GM12878 (cell line): ENCODE results near the gene MSI2. TPM values are rescaled to one million over a fixed set of nuclear protein-coding genes. Genes with fewer than 3 reads are reported as not detected.

Experiments used
- ATAC-seq: fragments of 200-7000 bp; cut with Tn5 transposase; 3 replicates; pipeline ENCODE4 v1.9.1; 2020; ENCODE audit warnings: mild to moderate bottlenecking, moderate library complexity
- BruUV-seq: library from RNA; stranded (reverse); fragments of 400-500 nt; replicated peaks from 2 replicates; lab custom pipeline; 2021; lab: Mats Ljungman, UMichigan
- CTCF ChIA-PET: fragments of 300-600 bp; sonication (Branson Sonifier 250); formaldehyde crosslinking; extraction: SDS; loops from one replicate; lab custom pipeline; 2021; ENCODE audit warnings: inconsistent platforms; lab: Yijun Ruan, JAX
- POLR2A ChIA-PET: fragments of 350-600 bp; formaldehyde crosslinking; extraction: SDS; loops from one replicate; lab custom pipeline; 2021; ENCODE audit warnings: inconsistent platforms; lab: Charles Lee
- RAD21 ChIA-PET: fragments of 300-600 bp; sonication (Branson Sonifier 250); formaldehyde crosslinking; loops from one replicate; lab custom pipeline; 2023; ENCODE audit warnings: antibody characterized with exemption; ENCODE audit not compliant: unreplicated experiment; lab: Charles Lee
- SMC1A ChIA-PET: fragments of 300-600 bp; sonication (Branson Sonifier 250); formaldehyde crosslinking; loops from one replicate; lab custom pipeline; 2023; ENCODE audit not compliant: unreplicated experiment, uncharacterized antibody; lab: Charles Lee
- DNase-seq: peaks from one replicate; pipeline ENCODE4 v3.0.0-alpha.2; 2011; ENCODE audit warnings: low read depth, low spot score
- FAIRE-seq: peaks from 3 replicates; lab custom pipeline; 2011; peaks lifted over from hg19 to GRCh38; lab: Jason Lieb, UNC
- H2AFZ ChIP-seq: 2 replicates; pipeline ENCODE4 v1.6.0; 2011; ENCODE audit warnings: low read depth, low read length, control low read depth; ENCODE audit not compliant: control insufficient read depth
- H3K27ac ChIP-seq: 2 replicates; pipeline ENCODE4 v1.5.1; 2011; ENCODE audit warnings: control low read depth; ENCODE audit not compliant: control insufficient read depth, insufficient read depth
- H3K27me3 ChIP-seq, 2 experiments: replicated peaks in 1 of 2; 2 replicates each; pipeline versions ENCODE4 v1.6.0 to v1.6.1; 2011; ENCODE audit warnings: low read length in 1 of 2; ENCODE audit not compliant: control insufficient read depth in 2 of 2, insufficient read depth in 2 of 2
- H3K36me3 ChIP-seq, 2 experiments: 2 replicates each; pipeline ENCODE4 v1.5.1; 2011; ENCODE audit warnings: low read length in 1 of 2; ENCODE audit not compliant: control insufficient read depth in 2 of 2, insufficient read depth in 2 of 2
- H3K4me1 ChIP-seq: 2 replicates; pipeline ENCODE4 v1.6.1; 2011; ENCODE audit warnings: mild to moderate bottlenecking, low read length, moderate library complexity, mixed read lengths; ENCODE audit not compliant: control insufficient read depth, insufficient read depth
- H3K4me2 ChIP-seq: 2 replicates; pipeline ENCODE4 v1.6.0; 2011; ENCODE audit warnings: control low read depth; ENCODE audit not compliant: control insufficient read depth, insufficient read depth
- H3K4me3 ChIP-seq: fragments of 200-600 bp; sonication (generic); 2 replicates; pipeline ENCODE4 v1.5.1; 2016
- H3K79me2 ChIP-seq: 2 replicates; pipeline ENCODE4 v1.6.0; 2011; ENCODE audit warnings: low read length; ENCODE audit not compliant: control insufficient read depth, insufficient read depth
- H3K9ac ChIP-seq: 2 replicates; pipeline ENCODE4 v1.8.0; 2011; ENCODE audit warnings: low read length, control low read depth, mixed read lengths; ENCODE audit not compliant: control insufficient read depth, insufficient read depth
- H3K9me3 ChIP-seq: replicated peaks from 3 replicates; pipeline ENCODE4 v1.5.1; 2011; ENCODE audit warnings: mild to moderate bottlenecking, low read length; ENCODE audit not compliant: control insufficient read depth, insufficient read depth
- H4K20me1 ChIP-seq: 2 replicates; pipeline ENCODE4 v1.6.0; 2011; ENCODE audit not compliant: control insufficient read depth, insufficient read depth
- ATF7 ChIP-seq: fragments of 450-650 bp; IDR thresholded peaks from 2 replicates; pipeline ENCODE4 v1.6.1; 2016; ENCODE audit warnings: low read depth, mild to moderate bottlenecking
- CHD1 ChIP-seq: IDR thresholded peaks from 2 replicates; pipeline ENCODE4 v1.6.1; 2012; ENCODE audit warnings: low read depth, low read length, improper control_type of control experiment
- CHD4 ChIP-seq: fragments of 200-600 bp; sonication (generic); IDR thresholded peaks from 2 replicates; pipeline ENCODE4 v1.6.1; 2016; ENCODE audit warnings: mild to moderate bottlenecking
- ETV6 ChIP-seq, 2 experiments: fragments of 450-650 bp in 1 of 2; IDR thresholded peaks in 1 of 2; conservative IDR thresholded peaks in 1 of 2; 2 replicates each; pipeline ENCODE4 v1.6.1; 2014; ENCODE audit warnings: antibody characterized with exemption in 1 of 2, borderline replicate concordance in 1 of 2, low read depth in 1 of 2, mild to moderate bottlenecking in 1 of 2, moderate library complexity in 1 of 2
- MTA3 ChIP-seq: IDR thresholded peaks from 2 replicates; pipeline ENCODE4 v1.6.1; 2012; ENCODE audit warnings: low read length, inconsistent platforms, borderline replicate concordance
- NFYA ChIP-seq: IDR thresholded peaks from 2 replicates; pipeline ENCODE4 v1.6.1; 2011; ENCODE audit warnings: low read depth, mild to moderate bottlenecking, low read length, improper control_type of control experiment, borderline replicate concordance
- NRF1 ChIP-seq: conservative IDR thresholded peaks from 2 replicates; pipeline ENCODE4 v1.6.1; 2011; ENCODE audit warnings: mild to moderate bottlenecking, low read depth, low read length, improper control_type of control experiment
- POU2F2 ChIP-seq: IDR thresholded peaks from 3 replicates; pipeline ENCODE4 v1.6.1; 2011; ENCODE audit warnings: low read depth, mild to moderate bottlenecking, low read length, borderline replicate concordance
- TCF7 ChIP-seq: IDR thresholded peaks from 2 replicates; pipeline ENCODE4 v1.6.1; 2014; ENCODE audit warnings: antibody characterized with exemption, borderline replicate concordance
- ZNF207 ChIP-seq: fragments of 450-650 bp; IDR thresholded peaks from 2 replicates; pipeline ENCODE4 v1.6.1; 2014; ENCODE audit warnings: antibody characterized with exemption, mild to moderate bottlenecking, borderline replicate concordance
- WGBS: methylation state at CpG from one replicate; pipeline ENCODE4 v1.1.6; 2016; ENCODE audit warnings: low lambda C conversion rate; ENCODE audit not compliant: insufficient replicate concordance, insufficient coverage; ENCODE audit errors: missing lambda C conversion rate; 5-methylcytosine and 5-hydroxymethylcytosine counted together
- in situ Hi-C: fragments of 300-500 bp; cut with MboI; formaldehyde crosslinking; loops from 9 replicates; pipeline ENCODE4 v1.14.3; 2018; ENCODE audit warnings: mixed read lengths
- intact Hi-C: fragments of 100-400 bp; cut with micrococcal nuclease; formaldehyde crosslinking; loops from one replicate; pipeline ENCODE4 v1.14.2; 2022; ENCODE audit not compliant: unreplicated experiment
- polyA plus RNA-seq, 11 experiments: library from polyadenylated mRNA; depleted of rRNA in 4 of 11; unstranded in 6 of 11; stranded (reverse) in 5 of 11; fragments of >200 nt; fragmentation: Nextera tagmentation in 4 of 11; fragmentation: Illumina TruSeq in 1 of 11; extraction: Ambion mirVana in 4 of 11; extraction: Trizol in 1 of 11; gene quantifications; 1 replicate in 1 of 11; 2 replicates in 10 of 11; pipeline versions ENCODE4 v1.2.1 to v1.2.3, GENCODE V29; 2011 to 2016; ENCODE audit warnings: inconsistent platforms in 2 of 11, missing spikeins in 2 of 11, low read depth in 1 of 11
- total RNA-seq, 4 experiments: library from RNA; depleted of rRNA in 3 of 4; stranded (reverse); fragments of >200 nt in 3 of 4; fragmentation: Illumina TruSeq in 1 of 4; extraction: Trizol in 1 of 4; gene quantifications; 2 replicates each; pipeline versions ENCODE4 v1.2.1 to v1.2.3, GENCODE V29; 2013 to 2021
- TF ChIP-seq, protein P1 (sequence below): IDR thresholded peaks from 2 replicates; pipeline ENCODE4 v1.6.1; 2011; ENCODE audit warnings: low read depth, low read length, improper control_type of control experiment, borderline replicate concordance
- TF ChIP-seq, protein P2 (sequence below): IDR thresholded peaks from 2 replicates; pipeline ENCODE4 v1.6.1; 2012; ENCODE audit warnings: low read depth, low read length, improper control_type of control experiment

MSI2 gene
- total and polyA plus RNA-seq, 10 of the 15 experiments (the other 5 are each of a cell fraction or from before 2014, with no cell fraction given), result 6.1 to 76.1 (median 42.0) TPM

DNA sequence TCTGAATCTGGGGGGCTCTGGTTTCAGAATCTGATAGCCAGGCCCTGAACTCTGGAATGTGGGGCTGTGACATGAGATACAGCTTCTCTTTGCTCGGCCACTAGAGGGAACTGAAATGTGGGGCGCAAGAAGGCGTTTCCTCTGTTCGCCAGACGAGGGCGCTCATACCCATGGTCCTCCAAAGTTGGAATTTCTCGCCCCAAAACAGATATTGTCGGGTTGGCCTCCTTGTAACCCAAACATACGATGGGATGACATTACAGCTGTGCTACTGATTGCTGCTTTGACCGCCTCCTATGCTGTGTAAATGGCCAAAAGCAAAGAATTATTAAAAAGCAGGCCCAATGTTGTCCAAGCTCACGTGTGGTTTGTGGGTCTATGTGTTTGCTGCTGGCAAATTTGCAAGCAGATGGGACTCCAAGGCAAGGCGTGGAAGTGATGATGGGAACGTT lies 13.1 kb upstream of the MSI2 start (continued):
- TF ChIP-seq, protein P1, sequence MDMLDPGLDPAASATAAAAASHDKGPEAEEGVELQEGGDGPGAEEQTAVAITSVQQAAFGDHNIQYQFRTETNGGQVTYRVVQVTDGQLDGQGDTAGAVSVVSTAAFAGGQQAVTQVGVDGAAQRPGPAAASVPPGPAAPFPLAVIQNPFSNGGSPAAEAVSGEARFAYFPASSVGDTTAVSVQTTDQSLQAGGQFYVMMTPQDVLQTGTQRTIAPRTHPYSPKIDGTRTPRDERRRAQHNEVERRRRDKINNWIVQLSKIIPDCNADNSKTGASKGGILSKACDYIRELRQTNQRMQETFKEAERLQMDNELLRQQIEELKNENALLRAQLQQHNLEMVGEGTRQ, result no peak
- TF ChIP-seq POU2F2 (peak; percentile 50; the same call in 1 of the 3 replicates), TCF7 (no peak), CHD4 (no peak), ATF7 (no peak), NFYA (peak; percentile 28; the same call in 1 of the 2 replicates), CHD1 (no peak), MTA3 (no peak), ETV6 (conservative IDR thresholded peaks at IDR 0.05 in 1 of 2, IDR thresholded peaks at IDR 0.05 in 1 of 2; ENCODE audit: borderline replicate concordance in 1 of 2, low read depth in 1 of 2) (no peak)
- TF ChIP-seq, protein P2, sequence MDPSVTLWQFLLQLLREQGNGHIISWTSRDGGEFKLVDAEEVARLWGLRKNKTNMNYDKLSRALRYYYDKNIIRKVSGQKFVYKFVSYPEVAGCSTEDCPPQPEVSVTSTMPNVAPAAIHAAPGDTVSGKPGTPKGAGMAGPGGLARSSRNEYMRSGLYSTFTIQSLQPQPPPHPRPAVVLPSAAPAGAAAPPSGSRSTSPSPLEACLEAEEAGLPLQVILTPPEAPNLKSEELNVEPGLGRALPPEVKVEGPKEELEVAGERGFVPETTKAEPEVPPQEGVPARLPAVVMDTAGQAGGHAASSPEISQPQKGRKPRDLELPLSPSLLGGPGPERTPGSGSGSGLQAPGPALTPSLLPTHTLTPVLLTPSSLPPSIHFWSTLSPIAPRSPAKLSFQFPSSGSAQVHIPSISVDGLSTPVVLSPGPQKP, result 0 out of 2 replicates have a peak, but pooled peaks have one; percentile 38

DNA sequence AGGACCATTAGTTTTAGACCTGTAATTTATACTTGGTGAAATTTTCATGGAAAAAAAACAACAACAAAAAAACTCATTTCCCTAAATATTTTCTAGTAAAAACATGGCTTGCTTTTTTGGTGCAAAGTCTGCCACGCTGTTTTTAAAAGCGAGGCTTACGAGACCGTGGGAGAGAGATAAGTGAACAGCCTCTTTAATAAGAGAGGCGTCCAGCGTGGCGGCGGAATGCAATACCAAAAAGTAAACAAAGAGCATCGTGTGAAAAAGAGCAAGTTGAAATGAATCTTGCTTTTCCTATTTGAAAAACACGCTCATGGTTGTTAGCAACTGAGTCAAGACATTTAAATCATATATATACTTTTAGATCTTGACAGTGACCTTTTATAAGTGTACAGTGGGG lies 10.5 kb upstream of the MSI2 start:
- ChIA-PET POLR2A (no interaction called here), CTCF (interaction anchor here (1.0 to 1.8 kb wide), 2 partner anchors 157 to 194 kb away, joined by 3 to 4 read pairs; no protein-coding TSS in a partner anchor), SMC1A (interaction anchor here (1.0 kb wide), 1 partner anchor 197 kb away, joined by 3 read pairs; no protein-coding TSS in a partner anchor), RAD21 (interaction anchor here (1.1 to 1.6 kb wide), 3 partner anchors 63 to 426 kb away, joined by 3 read pairs; no protein-coding TSS in a partner anchor)
- no peak for TF ChIP-seq NRF1
- no peak for TF ChIP-seq ZNF207
- intact Hi-C loops, result no loop called here
- no peak for DNase-seq
- Histone ChIP-seq H3K27me3 (no peaks in the 10 kb centered on the region), H3K27ac (no peak overlapping the region), H3K9ac (no peak overlapping the region), H3K9me3 (no peaks in the 10 kb centered on the region; the same call in 1 of the 3 replicates), H3K4me1 (no peaks in the 10 kb centered on the region), H2AFZ (no peak overlapping the region), H3K4me2 (no peak overlapping the region), H3K4me3 (no peak overlapping the region), H4K20me1 (no peaks in the 10 kb centered on the region), H3K36me3 (no peaks in the 10 kb centered on the region), H3K79me2 (no peaks in the 10 kb centered on the region)
- in situ Hi-C loops, result no loop called here
- no peak for ATAC-seq
- no TSS peak for BruUV-seq
- 77% methylated on average over 10 of the region's 10 CpGs for WGBS
- no peak for FAIRE-seq
